Measurements from ENCODE around the gene SSH2. TPM values are rescaled to one million over a fixed set of nuclear protein-coding genes. Genes with fewer than 3 reads are reported as not detected.

Gene SSH2
- total and polyA plus RNA-seq, 9 of the 15 experiments (the other 6 are each of a cell fraction or from before 2014, with no cell fraction given), result 3.9 to 16.1 (median 10.2) TPM

DNA sequence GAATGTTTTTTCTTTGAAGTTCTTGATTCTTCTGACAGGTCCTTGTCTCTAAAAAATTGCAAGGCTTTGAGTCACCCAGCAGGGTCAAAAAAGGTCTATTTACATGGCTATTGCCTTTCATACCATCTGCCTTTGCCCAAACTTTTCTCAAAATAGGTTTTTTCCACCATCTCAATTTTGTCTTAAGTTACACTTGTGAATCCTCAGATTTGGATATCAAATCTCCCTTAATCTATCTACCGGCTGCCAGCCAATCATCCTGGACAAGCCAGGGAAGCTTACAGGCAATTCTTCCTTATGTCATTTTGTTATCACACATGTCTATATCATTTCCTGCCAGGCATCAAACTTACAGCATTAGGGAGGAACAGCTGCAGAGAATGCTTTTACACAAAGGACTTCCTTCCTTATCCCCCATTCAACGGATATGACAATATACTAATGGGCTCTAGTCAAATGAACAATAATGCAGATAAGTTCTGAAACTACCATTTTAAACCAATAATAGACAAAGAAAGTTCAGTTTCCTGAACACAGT is 203.2 kb downstream of the SSH2 start (continued):
- TF ChIP-seq, protein P1, sequence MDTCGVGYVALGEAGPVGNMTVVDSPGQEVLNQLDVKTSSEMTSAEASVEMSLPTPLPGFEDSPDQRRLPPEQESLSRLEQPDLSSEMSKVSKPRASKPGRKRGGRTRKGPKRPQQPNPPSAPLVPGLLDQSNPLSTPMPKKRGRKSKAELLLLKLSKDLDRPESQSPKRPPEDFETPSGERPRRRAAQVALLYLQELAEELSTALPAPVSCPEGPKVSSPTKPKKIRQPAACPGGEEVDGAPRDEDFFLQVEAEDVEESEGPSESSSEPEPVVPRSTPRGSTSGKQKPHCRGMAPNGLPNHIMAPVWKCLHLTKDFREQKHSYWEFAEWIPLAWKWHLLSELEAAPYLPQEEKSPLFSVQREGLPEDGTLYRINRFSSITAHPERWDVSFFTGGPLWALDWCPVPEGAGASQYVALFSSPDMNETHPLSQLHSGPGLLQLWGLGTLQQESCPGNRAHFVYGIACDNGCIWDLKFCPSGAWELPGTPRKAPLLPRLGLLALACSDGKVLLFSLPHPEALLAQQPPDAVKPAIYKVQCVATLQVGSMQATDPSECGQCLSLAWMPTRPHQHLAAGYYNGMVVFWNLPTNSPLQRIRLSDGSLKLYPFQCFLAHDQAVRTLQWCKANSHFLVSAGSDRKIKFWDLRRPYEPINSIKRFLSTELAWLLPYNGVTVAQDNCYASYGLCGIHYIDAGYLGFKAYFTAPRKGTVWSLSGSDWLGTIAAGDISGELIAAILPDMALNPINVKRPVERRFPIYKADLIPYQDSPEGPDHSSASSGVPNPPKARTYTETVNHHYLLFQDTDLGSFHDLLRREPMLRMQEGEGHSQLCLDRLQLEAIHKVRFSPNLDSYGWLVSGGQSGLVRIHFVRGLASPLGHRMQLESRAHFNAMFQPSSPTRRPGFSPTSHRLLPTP (IDR thresholded peaks at IDR 0.05; ENCODE audit: borderline replicate concordance, extremely low read depth, insufficient read length), result no peak
- no peak for TF ChIP-seq HDAC6 (IDR thresholded peaks at IDR 0.05; ENCODE audit: low read depth, low read length)
- peak; percentile 42; the same call in 1 of the 2 replicates for TF ChIP-seq MBD2 (IDR thresholded peaks at IDR 0.05; ENCODE audit: borderline replicate concordance, low read depth)
- TF ChIP-seq, protein P2, sequence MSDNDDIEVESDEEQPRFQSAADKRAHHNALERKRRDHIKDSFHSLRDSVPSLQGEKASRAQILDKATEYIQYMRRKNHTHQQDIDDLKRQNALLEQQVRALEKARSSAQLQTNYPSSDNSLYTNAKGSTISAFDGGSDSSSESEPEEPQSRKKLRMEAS (CRISPR knock-in tag; IDR thresholded peaks at IDR 0.05), result no peak
- no peak for TF ChIP-seq SAFB (IDR thresholded peaks at IDR 0.05; ENCODE audit: borderline replicate concordance, low read depth, low read length)
- no peak for TF ChIP-seq ZNF134 (CRISPR knock-in tag; conservative IDR thresholded peaks at IDR 0.05)
- peak; percentile 94 for TF ChIP-seq NCOR1 (IDR thresholded peaks at IDR 0.05)
- no peak for TF ChIP-seq THRAP3 (IDR thresholded peaks at IDR 0.05; ENCODE audit: borderline replicate concordance)
- TF ChIP-seq TGIF2 (CRISPR knock-in tag; IDR thresholded peaks at IDR 0.05), result no peak
- TF ChIP-seq ZNF668 (CRISPR knock-in tag; IDR thresholded peaks at IDR 0.05), result no peak
- no peak for TF ChIP-seq SMAD2 (IDR thresholded peaks at IDR 0.05; ENCODE audit: low read depth, low read length)
- TF ChIP-seq PHTF2 (CRISPR knock-in tag; IDR thresholded peaks at IDR 0.05), result no peak
- TF ChIP-seq, protein P3, sequence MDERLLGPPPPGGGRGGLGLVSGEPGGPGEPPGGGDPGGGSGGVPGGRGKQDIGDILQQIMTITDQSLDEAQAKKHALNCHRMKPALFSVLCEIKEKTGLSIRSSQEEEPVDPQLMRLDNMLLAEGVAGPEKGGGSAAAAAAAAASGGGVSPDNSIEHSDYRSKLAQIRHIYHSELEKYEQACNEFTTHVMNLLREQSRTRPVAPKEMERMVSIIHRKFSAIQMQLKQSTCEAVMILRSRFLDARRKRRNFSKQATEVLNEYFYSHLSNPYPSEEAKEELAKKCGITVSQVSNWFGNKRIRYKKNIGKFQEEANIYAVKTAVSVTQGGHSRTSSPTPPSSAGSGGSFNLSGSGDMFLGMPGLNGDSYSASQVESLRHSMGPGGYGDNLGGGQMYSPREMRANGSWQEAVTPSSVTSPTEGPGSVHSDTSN (CRISPR knock-in tag; IDR thresholded peaks at IDR 0.05; ENCODE audit: low read depth), result no peak
- TF ChIP-seq, protein P3 (tag; conservative IDR thresholded peaks at IDR 0.05; ENCODE audit: low read depth), result peak; percentile 64
- no peak for TF ChIP-seq ZKSCAN1 (IDR thresholded peaks at IDR 0.05; ENCODE audit: low read depth, low read length)
